Type B pancreatic cell (in vitro differentiated cells): Measurements from ENCODE around the gene STK11IP. TPM values are rescaled to one million over a fixed set of nuclear protein-coding genes. Genes with fewer than 3 reads are reported as not detected.

Experiments
- DNase-seq: peaks from one replicate; pipeline ENCODE4 v3.0.0; 2021; ENCODE audit warnings: mixed read lengths; ENCODE audit not compliant: unreplicated experiment; ENCODE audit errors: extremely low spot score
- H3K27ac Mint-ChIP-seq: 2 replicates; pipeline ENCODE4 v1.8.0; 2021; ENCODE audit warnings: mild to moderate bottlenecking, mixed read lengths
- H3K27me3 Mint-ChIP-seq: 2 replicates; pipeline ENCODE4 v1.8.0; 2021; ENCODE audit warnings: mixed read lengths
- H3K36me3 Mint-ChIP-seq: 2 replicates; pipeline ENCODE4 v1.8.0; 2021; ENCODE audit warnings: mixed read lengths
- H3K4me1 Mint-ChIP-seq: one replicate; pipeline ENCODE4 v1.8.0; 2021; ENCODE audit warnings: mixed read lengths; ENCODE audit not compliant: unreplicated experiment
- H3K4me3 Mint-ChIP-seq: 2 replicates; pipeline ENCODE4 v1.8.0; 2021; ENCODE audit warnings: mild to moderate bottlenecking, mixed read lengths
- H3K9me3 Mint-ChIP-seq: 2 replicates; pipeline ENCODE4 v1.8.0; 2021; ENCODE audit warnings: mixed read lengths
- CTCF ChIP-seq: fragments of 200-600 bp; sonication (generic); conservative IDR thresholded peaks from 2 replicates; pipeline ENCODE4 v1.5.0; 2021; ENCODE audit warnings: antibody characterized with exemption, mild to moderate bottlenecking
- total RNA-seq: library from RNA; stranded (reverse); gene quantifications from 2 replicates; pipeline ENCODE4 v1.2.1, GENCODE V29; 2021; ENCODE audit warnings: low replicate concordance

The STK11IP gene
- total RNA-seq, 1 donor from 2014 or later, result 42.5 TPM

DNA sequence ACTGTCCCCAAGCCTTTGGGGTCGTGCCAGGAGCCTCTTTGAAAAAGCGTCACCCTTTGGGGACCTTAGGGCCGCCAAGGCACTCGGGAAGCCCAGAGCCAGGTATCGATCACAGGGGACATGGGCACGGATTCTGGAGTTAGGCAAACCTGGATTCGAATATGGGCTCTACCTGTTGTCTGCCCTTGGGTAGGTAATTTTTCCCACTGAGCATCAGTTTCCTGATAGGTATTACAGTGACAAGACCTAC lies 44.6 kb upstream of the STK11IP start:
- peaks cover 11% of the 10 kb centered on the region for H3K27me3 Mint-ChIP-seq
- no peak for DNase-seq
- H3K9me3 Mint-ChIP-seq, result no peaks in the 10 kb centered on the region
- TF ChIP-seq CTCF, result no peak
- peak overlapping the region; percentile 65 for H3K4me3 Mint-ChIP-seq
- H3K27ac Mint-ChIP-seq, result no peak overlapping the region
- H3K4me1 Mint-ChIP-seq, result no peaks in the 10 kb centered on the region
- H3K36me3 Mint-ChIP-seq, result peaks cover 4% of the 10 kb centered on the region

DNA sequence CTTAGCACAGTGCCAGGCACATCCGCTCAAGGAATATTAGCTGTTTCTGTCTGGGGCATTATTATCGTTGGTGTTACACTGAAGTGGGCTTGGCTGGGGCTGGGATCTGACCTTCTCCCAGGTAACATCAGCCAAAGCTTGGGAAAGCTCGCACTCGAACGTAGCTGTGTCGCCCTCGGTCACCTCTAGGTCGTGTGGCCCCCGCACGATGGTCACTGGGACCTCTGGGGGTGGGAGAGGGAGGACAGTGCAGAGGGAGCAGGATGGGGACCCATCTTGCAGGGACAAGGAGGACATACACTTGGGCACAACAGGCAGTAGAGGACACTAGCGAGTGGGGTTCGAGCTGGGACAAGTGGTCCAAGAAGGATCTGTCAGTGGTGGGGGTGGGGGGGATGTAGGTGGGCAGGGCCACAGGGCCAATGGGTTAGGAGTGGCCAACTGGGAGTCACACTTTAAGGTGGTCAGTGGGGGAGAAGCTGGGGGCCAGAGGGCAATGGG lies 44.1 kb upstream of the STK11IP start:
- Mint-ChIP-seq H3K4me1 (no peaks in the 10 kb centered on the region), H3K27ac (no peak overlapping the region), H3K36me3 (peaks cover under 1% of the 10 kb centered on the region), H3K4me3 (peak overlapping the region; percentile 65), H3K9me3 (no peaks in the 10 kb centered on the region), H3K27me3 (peaks cover 8% of the 10 kb centered on the region)
- no peak for TF ChIP-seq CTCF
- no peak for DNase-seq

DNA sequence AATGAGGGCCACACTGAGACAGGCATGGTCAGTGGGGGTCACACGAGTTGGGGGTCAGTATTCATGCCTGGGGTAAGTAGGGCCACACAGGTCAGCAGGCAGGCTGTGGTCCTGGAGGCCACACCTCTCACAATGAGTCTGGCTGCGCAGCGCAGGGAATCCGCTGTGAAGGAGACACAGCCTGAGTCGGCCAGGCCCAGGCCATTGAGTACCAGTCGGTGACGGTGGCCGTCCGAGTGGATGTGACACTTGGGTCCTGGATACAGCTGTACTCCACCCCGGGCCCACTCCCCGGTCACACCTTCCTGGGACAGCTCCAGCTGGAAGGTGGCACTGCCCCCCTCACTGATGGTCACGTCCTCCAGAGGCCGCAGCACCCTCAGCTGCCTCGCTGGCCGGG lies 43.3 kb upstream of the STK11IP start:
- Mint-ChIP-seq H3K4me3 (peak overlapping the region; percentile 52), H3K4me1 (no peaks in the 10 kb centered on the region), H3K27ac (no peak overlapping the region), H3K36me3 (peaks cover 2% of the 10 kb centered on the region), H3K27me3 (peaks cover 7% of the 10 kb centered on the region), H3K9me3 (no peaks in the 10 kb centered on the region)
- no peak for DNase-seq
- TF ChIP-seq CTCF, result no peak

DNA sequence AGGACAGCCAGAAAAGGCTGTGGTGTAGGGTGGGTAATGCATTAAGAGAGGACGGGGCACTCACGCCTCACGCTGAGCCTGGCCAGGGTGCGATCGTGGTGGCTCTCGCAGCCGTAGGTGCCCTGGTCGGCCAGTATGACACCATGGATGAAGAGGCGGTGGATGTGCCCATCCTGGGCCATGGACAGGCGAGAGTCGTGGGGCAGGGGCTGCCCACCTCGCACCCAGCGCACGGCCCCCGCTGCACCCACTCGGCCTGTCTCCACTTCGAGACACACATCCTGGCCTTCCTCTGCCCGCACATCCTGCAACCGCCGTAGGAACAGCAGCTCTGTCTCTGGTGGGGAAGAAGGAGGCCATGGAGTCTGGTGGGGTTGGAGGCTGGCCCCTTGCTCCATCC lies 41.7 kb upstream of the STK11IP start:
- peaks cover 7% of the 10 kb centered on the region for H3K36me3 Mint-ChIP-seq
- H3K27me3 Mint-ChIP-seq, result peaks cover 4% of the 10 kb centered on the region
- no peak overlapping the region for H3K27ac Mint-ChIP-seq
- no peaks in the 10 kb centered on the region for H3K4me1 Mint-ChIP-seq
- H3K4me3 Mint-ChIP-seq, result no peak overlapping the region
- no peak for TF ChIP-seq CTCF
- no peaks in the 10 kb centered on the region for H3K9me3 Mint-ChIP-seq
- DNase-seq, result no peak

DNA sequence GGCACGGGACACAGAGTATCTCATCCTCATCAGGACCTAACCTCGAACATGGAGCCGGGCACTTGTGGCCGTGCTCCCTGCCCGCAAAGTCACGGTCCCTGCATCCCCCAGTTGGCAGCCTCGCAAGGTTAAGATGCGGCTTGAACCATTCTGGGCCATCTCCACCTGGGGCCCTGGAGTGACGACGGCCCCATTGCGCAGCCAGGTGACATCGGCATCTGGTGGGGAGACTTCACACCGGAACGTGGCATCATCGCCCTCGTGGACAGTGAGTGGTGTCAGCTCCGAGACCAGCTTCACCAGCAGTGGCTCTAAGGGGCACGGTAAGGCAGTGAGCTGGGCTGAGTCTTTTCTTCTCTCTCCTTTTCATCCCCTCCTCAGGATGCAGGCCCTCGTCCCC lies 41.2 kb upstream of the STK11IP start:
- no peak for DNase-seq
- Mint-ChIP-seq H3K27me3 (peaks cover 2% of the 10 kb centered on the region), H3K4me3 (no peak overlapping the region), H3K9me3 (no peaks in the 10 kb centered on the region), H3K36me3 (peaks cover 7% of the 10 kb centered on the region), H3K4me1 (peaks cover 1% of the 10 kb centered on the region), H3K27ac (no peak overlapping the region)
- no peak for TF ChIP-seq CTCF

GRCh38 chr2:219557320-219557719 lies 40.3 kb upstream of the STK11IP start:
- no peaks in the 10 kb centered on the region for H3K9me3 Mint-ChIP-seq
- H3K4me1 Mint-ChIP-seq, result peaks cover 5% of the 10 kb centered on the region
- no peak for DNase-seq
- H3K27ac Mint-ChIP-seq, result no peak overlapping the region
- H3K36me3 Mint-ChIP-seq, result peaks cover 7% of the 10 kb centered on the region
- peaks cover 2% of the 10 kb centered on the region for H3K27me3 Mint-ChIP-seq
- H3K4me3 Mint-ChIP-seq, result no peak overlapping the region
- no peak for TF ChIP-seq CTCF
